HepG2 (cell line): ENCODE measurements around the gene CYP27A1. TPM values are rescaled to one million over a fixed set of nuclear protein-coding genes. Genes with fewer than 3 reads are reported as not detected.

Source experiments
- AHR ChIP-seq: IDR thresholded peaks from 2 replicates; pipeline ENCODE4 v1.6.1; 2018; ENCODE audit warnings: missing genetic modification reagents, missing compliant biosample characterization
- FOXA1 ChIP-seq, 2 experiments: fragments of 450-650 bp in 1 of 2; sonication (generic) in 1 of 2; formaldehyde crosslinking in 1 of 2; IDR thresholded peaks; 2 replicates each; pipeline versions ENCODE4 v1.4.0 to v1.6.1; 2016 to 2020; ENCODE audit warnings: missing genetic modification reagents in 1 of 2
- HMGA1 ChIP-seq: sonication (generic); formaldehyde crosslinking; conservative IDR thresholded peaks from 2 replicates; pipeline ENCODE4 v1.4.0; 2020; ENCODE audit warnings: missing genetic modification reagents
- LRRFIP1 ChIP-seq: sonication (generic); formaldehyde crosslinking; conservative IDR thresholded peaks from 2 replicates; pipeline ENCODE4 v1.4.0; 2020; ENCODE audit warnings: missing genetic modification reagents
- MAZ ChIP-seq, 2 experiments: sonication (generic) in 1 of 2; formaldehyde crosslinking in 1 of 2; IDR thresholded peaks; 2 replicates each; pipeline versions ENCODE4 v1.5.0 to v1.6.1; 2012 to 2020; ENCODE audit warnings: low read depth in 2 of 2, mild to moderate bottlenecking in 2 of 2, borderline replicate concordance in 1 of 2, improper control_type of control experiment in 1 of 2, low read length in 1 of 2, missing genetic modification reagents in 1 of 2, moderate library complexity in 1 of 2
- MEF2D ChIP-seq: sonication (generic); formaldehyde crosslinking; IDR thresholded peaks from 2 replicates; pipeline ENCODE4 v1.5.1; 2020; ENCODE audit warnings: mild to moderate bottlenecking, missing genetic modification reagents
- MEIS1 ChIP-seq: sonication (generic); formaldehyde crosslinking; IDR thresholded peaks from 2 replicates; pipeline ENCODE4 v1.9.0; 2021; ENCODE audit warnings: mild to moderate bottlenecking, missing genetic modification reagents, moderate library complexity, borderline replicate concordance
- POLR2AphosphoS5 ChIP-seq: IDR thresholded peaks from 2 replicates; pipeline ENCODE4 v1.6.1; 2012; ENCODE audit warnings: low read depth, low read length
- SRSF1 ChIP-seq: fragments of 200-400 bp; formaldehyde crosslinking; optimal IDR thresholded peaks from 2 replicates; pipeline ENCODE3; 2017; ENCODE audit warnings: mild to moderate bottlenecking, low read depth, low read length, moderate library complexity
- SYNCRIP ChIP-seq: fragments of 200-400 bp; formaldehyde crosslinking; IDR thresholded peaks from 2 replicates; pipeline ENCODE4 v1.6.1; 2018; ENCODE audit warnings: mild to moderate bottlenecking, low read depth, low read length; ENCODE audit not compliant: insufficient read depth
- TBP ChIP-seq: sonication (generic); formaldehyde crosslinking; IDR thresholded peaks from 2 replicates; pipeline ENCODE4 v1.5.0; 2020; ENCODE audit warnings: missing genetic modification reagents
- ZBTB33 ChIP-seq: sonication (generic); formaldehyde crosslinking; IDR thresholded peaks from 2 replicates; pipeline ENCODE4 v1.4.0; 2020; ENCODE audit warnings: missing genetic modification reagents
- ZNF143 ChIP-seq: sonication (generic); formaldehyde crosslinking; IDR thresholded peaks from 2 replicates; pipeline ENCODE4 v1.4.0; 2020; ENCODE audit warnings: missing genetic modification reagents
- ZNF280B ChIP-seq: sonication (generic); formaldehyde crosslinking; IDR thresholded peaks from 2 replicates; pipeline ENCODE4 v1.5.0; 2020; ENCODE audit warnings: missing genetic modification reagents, mild to moderate bottlenecking, borderline replicate concordance
- ZNF549 ChIP-seq: sonication (generic); formaldehyde crosslinking; IDR thresholded peaks from 2 replicates; pipeline ENCODE4 v1.5.0; 2020; ENCODE audit warnings: missing genetic modification reagents
- ZNF598 ChIP-seq: sonication (generic); formaldehyde crosslinking; IDR thresholded peaks from 2 replicates; pipeline ENCODE4 v1.5.1; 2020; ENCODE audit warnings: mild to moderate bottlenecking, missing genetic modification reagents, borderline replicate concordance
- ZNF710 ChIP-seq: sonication (generic); formaldehyde crosslinking; IDR thresholded peaks from 2 replicates; pipeline ENCODE4 v1.5.0; 2020; ENCODE audit warnings: mild to moderate bottlenecking, missing genetic modification reagents, borderline replicate concordance
- ZUFSP ChIP-seq: sonication (generic); formaldehyde crosslinking; IDR thresholded peaks from 2 replicates; pipeline ENCODE4 v1.9.0; 2021; ENCODE audit warnings: missing genetic modification reagents, mild to moderate bottlenecking, borderline replicate concordance
- polyA plus RNA-seq, 8 experiments: library from polyadenylated mRNA; depleted of rRNA in 3 of 8; stranded (reverse) in 7 of 8; unstranded in 1 of 8; fragments of >200 nt; fragmentation: Illumina TruSeq in 4 of 8; extraction: Trizol in 4 of 8; gene quantifications; 2 replicates each; pipeline versions ENCODE4 v1.2.1 to v1.2.3, GENCODE V29; 2011 to 2016; ENCODE audit warnings: low read depth in 4 of 8, missing spikeins in 1 of 8, mixed read lengths in 1 of 8; ENCODE audit not compliant: insufficient read depth in 1 of 8
- total RNA-seq, 5 experiments: library from RNA; depleted of rRNA; stranded (reverse); fragments of >200 nt; fragmentation: Illumina TruSeq; extraction: Trizol; gene quantifications; 2 replicates each; pipeline ENCODE4 v1.2.3, GENCODE V29; 2016; ENCODE audit warnings: low read depth in 1 of 5

Gene CYP27A1
- total and polyA plus RNA-seq, 2 of the 13 experiments (the other 11 are each of a cell fraction or from before 2014, with no cell fraction given): 157 to 266 TPM

GRCh38 chr2:218806346-218806978 is 24.5 kb downstream of the CYP27A1 start (continued):
- TF ChIP-seq FOXA1 (IDR thresholded peaks at IDR 0.05): no peak
- TF ChIP-seq FOXA1 (CRISPR knock-in tag; IDR thresholded peaks at IDR 0.05): peak; percentile 55
- TF ChIP-seq HMGA1 (CRISPR knock-in tag): no peak
- no peak for TF ChIP-seq ZNF549
- TF ChIP-seq ZBTB33 (CRISPR knock-in tag): no peak
- no peak for TF ChIP-seq TBP (CRISPR knock-in tag)
- 0 out of 2 replicates have a peak, but pooled peaks have one; percentile 39 for TF ChIP-seq ZNF143 (CRISPR knock-in tag)
- no peak for TF ChIP-seq AHR (CRISPR knock-in tag)
- TF ChIP-seq ZNF598 (CRISPR knock-in tag): no peak
- no peak for TF ChIP-seq MAZ (IDR thresholded peaks at IDR 0.05; ENCODE audit: borderline replicate concordance, low read depth, low read length)
- 0 out of 2 replicates have a peak, but pooled peaks have one; percentile 71 for TF ChIP-seq MAZ (CRISPR knock-in tag; IDR thresholded peaks at IDR 0.05; ENCODE audit: low read depth)
- TF ChIP-seq ZUFSP (CRISPR knock-in tag): no peak
- no peak for TF ChIP-seq SYNCRIP
- TF ChIP-seq MEIS1 (CRISPR knock-in tag): no peak
- no peak for TF ChIP-seq LRRFIP1
- no peak for TF ChIP-seq SRSF1
- no peak for TF ChIP-seq POLR2AphosphoS5
- no peak for TF ChIP-seq ZNF710 (CRISPR knock-in tag)
- no peak for TF ChIP-seq ZNF280B (CRISPR knock-in tag)
- TF ChIP-seq MEF2D (CRISPR knock-in tag): peak; percentile 97
